Hippocampal formation (tissue), 2 donors: ENCODE measurements around the gene MS4A10.
"Not testable (repeated sequence)": the region's sequence is repeated elsewhere in the genome, so short reads cannot be mapped to it uniquely, and the experiment has no call there.

Experiments
- DNase-seq, 2 donors: peaks; one replicate each; lab custom pipeline; 2025; lab: John Stamatoyannopoulos, UW

The MS4A10 gene

GRCh38 chr11:60785136-60785535 lies at the start of gene MS4A10:
Gene MS4A10, plus strand, starts transcription at chr11:60785333. Its CDS starts 5,003 bp downstream, at chr11:60790336.
- no peak for DNase-seq

GRCh38 chr11:60739114-60739513 lies 46.0 kb upstream of the MS4A10 start:
- DNase-seq = no peak

GRCh38 chr11:60740573-60740972 lies 44.6 kb upstream of the MS4A10 start:
- DNase-seq = no peak

GRCh38 chr11:60741421-60741820 lies 43.7 kb upstream of the MS4A10 start:
- no peak for DNase-seq

GRCh38 chr11:60743058-60743457 lies 42.1 kb upstream of the MS4A10 start:
- DNase-seq = no peak

- DNase-seq = no peak
These were observed 41.0 kb upstream of the MS4A10 start for GRCh38 chr11:60744114-60744513.

- DNase-seq = no peak
These were observed 37.7 kb upstream of the MS4A10 start for GRCh38 chr11:60747359-60747873.

GRCh38 chr11:60748225-60748624 lies 36.9 kb upstream of the MS4A10 start:
- DNase-seq = no peak

GRCh38 chr11:60748821-60749220 lies 36.3 kb upstream of the MS4A10 start:
- no peak for DNase-seq

- no peak for DNase-seq
These were observed 34.2 kb upstream of the MS4A10 start for GRCh38 chr11:60750911-60751310.

GRCh38 chr11:60753309-60753708 lies 31.8 kb upstream of the MS4A10 start:
- DNase-seq = no peak

GRCh38 chr11:60754887-60755286 lies 30.2 kb upstream of the MS4A10 start:
- no peak for DNase-seq

GRCh38 chr11:60756307-60757032 lies 28.7 kb upstream of the MS4A10 start, which contains the start of gene MS4A15:
Gene MS4A15, plus strand, starts transcription at chr11:60756867. Its CDS starts 6,867 bp downstream, at chr11:60763734.
- DNase-seq = no peak

GRCh38 chr11:60757231-60757800 lies 27.8 kb upstream of the MS4A10 start:
- DNase-seq = no peak

- DNase-seq = not testable (repeated sequence)
These were observed 26.5 kb upstream of the MS4A10 start for GRCh38 chr11:60758671-60759070.

- not testable (repeated sequence) for DNase-seq
These were observed 25.5 kb upstream of the MS4A10 start for GRCh38 chr11:60759438-60760225.

GRCh38 chr11:60761436-60762190 lies 23.5 kb upstream of the MS4A10 start:
- no peak for DNase-seq

- no peak for DNase-seq
These were observed 22.1 kb upstream of the MS4A10 start for GRCh38 chr11:60762851-60763691.

GRCh38 chr11:60763692-60764369 lies 21.3 kb upstream of the MS4A10 start:
- DNase-seq = no peak

- DNase-seq = no peak
These were observed 20.3 kb upstream of the MS4A10 start for GRCh38 chr11:60764879-60765278.
